GM18511 (cell line): ENCODE results near the gene CCNF.

Experiments
- ATAC-seq: cut with Tn5 transposase; IDR thresholded peaks from one replicate; pipeline ENCODE4 v1.9.1; 2021; ENCODE audit warnings: mild to moderate bottlenecking, moderate library complexity; ENCODE audit not compliant: unreplicated experiment

Gene CCNF

GRCh38 chr16:2483939-2484897, 55.0 kb downstream of the CCNF start:
- no peak for ATAC-seq

- ATAC-seq, result no peak
Measured at GRCh38 chr16:2484898-2485508, 55.8 kb downstream of the CCNF start.

- no peak for ATAC-seq
Measured at GRCh38 chr16:2485811-2486507, 56.7 kb downstream of the CCNF start.

DNA sequence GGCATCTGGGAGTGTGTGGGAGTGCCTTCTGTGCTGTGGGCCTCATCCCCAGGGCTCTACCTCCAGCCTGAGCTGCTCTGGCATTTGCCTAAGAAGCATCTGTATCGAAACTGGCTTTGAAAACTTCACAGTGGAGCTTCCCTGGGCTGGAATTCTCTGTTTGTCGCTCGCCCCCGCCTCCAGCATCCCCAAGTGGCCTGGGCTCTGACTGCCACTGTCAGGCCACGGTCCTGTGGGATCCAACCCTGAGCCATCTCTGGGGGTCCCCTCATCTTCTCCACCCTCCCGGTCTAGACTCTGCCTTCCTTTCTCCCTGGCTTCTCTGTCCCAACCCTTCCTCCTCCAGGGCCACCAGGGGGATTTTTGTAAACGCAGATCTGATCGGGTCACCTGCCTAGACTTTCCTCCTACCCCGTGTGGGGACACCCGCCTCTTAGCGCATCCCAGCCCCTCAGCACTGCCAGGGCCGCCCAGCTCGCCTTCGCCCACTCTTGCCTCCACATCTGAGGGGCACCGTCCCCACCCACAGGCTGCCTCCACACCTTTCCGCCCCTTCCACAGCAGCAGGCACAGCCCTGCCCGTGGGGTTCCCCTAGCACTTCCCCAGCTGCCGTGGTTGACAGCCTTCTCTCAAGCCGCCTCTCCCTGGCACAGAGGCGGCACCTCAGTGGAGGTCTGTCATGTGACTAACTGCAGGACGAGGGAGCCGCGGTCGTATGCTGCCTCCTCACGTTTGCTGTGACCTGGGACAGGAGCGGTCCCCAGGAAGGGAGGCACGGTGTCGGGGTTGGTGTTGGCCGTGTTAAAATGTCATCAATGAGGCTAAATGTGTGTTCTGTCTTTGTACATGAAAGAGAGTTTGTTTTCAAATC, 57.6 kb downstream of the CCNF start:
- peak; percentile 89 for ATAC-seq

DNA sequence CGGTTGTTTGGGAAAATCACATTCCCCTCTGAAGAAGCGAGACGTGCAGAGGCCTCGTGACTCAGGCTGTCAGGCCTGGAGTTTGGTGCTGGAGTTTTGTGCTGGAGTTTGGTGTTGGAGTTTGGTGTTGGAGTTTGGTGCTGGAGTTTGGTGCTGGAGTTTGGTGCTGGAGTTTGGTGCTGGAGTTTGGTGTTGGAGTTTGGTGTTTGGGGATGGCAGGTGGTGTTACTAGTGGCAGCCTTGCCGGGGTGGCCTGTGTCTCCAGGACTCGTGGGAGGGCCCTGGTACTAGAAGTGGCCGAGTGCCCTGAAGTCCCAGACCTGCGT, 58.2 kb downstream of the CCNF start:
- ATAC-seq, result no peak

GRCh38 chr16:2487903-2488531, 58.8 kb downstream of the CCNF start:
- no peak for ATAC-seq

DNA sequence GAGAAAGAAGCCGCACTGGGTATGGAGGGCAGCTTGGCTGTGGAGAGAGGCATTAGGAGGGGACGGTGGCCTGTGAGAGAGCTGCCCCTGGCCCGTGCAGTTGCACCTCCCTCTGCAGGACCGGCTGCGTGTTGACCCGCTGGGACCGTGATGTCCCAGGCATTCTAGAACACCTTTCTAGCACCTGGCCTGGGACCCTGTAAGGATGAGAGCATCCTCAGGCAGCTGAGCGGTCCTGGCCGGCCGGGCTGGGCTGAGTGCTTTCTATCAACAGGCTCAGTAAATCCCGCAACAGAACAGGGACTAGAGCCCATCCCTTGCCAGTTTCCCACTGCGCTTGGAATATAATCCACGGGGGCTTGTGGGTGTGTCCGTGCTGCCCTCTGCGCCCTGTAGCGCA, 60.3 kb downstream of the CCNF start:
- no peak for ATAC-seq

DNA sequence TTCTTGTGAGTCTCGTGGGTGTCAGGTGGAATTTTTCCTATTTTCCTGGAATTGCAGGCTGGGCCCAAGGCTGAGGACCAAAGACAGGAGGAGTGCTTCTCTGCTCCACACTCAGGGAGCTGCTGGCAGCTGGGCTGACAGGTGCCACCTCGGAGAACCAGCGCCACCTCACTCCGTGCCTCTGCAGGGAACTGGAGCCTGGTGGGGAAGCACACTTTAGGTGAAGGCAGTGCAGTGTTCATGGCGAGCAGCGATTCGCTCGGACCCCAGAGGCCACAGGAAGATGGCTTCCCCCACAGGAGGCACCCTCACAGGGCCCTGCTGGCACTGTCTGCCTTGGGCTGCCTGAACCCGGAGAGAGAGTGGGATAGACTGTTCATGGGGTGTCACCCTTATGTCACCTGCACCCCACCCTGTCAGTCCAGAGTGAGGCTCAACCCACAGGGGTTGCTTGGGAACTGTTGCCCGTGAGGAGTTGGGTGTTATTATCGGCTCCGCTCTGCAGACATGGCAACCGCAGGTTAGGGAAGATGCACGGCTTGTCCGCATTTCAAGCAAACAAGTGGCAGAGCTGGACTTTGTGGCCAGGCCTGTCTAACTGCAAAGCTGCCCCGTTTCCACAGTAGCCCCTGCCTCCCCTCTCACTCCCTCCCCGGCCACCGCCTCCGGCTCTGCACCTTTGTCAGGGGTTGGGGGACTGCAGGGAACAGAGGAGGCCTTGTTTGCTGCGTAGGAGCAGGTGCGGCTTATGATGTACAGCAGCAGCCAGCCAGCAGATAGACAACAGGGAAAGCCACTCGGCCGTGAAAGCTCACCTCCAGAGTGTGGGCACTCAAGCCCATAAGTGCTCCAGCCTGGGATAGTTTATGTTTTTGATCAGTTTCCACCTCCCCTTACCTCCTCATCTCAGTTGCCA, 61.2 kb downstream of the CCNF start:
- no peak for ATAC-seq

DNA sequence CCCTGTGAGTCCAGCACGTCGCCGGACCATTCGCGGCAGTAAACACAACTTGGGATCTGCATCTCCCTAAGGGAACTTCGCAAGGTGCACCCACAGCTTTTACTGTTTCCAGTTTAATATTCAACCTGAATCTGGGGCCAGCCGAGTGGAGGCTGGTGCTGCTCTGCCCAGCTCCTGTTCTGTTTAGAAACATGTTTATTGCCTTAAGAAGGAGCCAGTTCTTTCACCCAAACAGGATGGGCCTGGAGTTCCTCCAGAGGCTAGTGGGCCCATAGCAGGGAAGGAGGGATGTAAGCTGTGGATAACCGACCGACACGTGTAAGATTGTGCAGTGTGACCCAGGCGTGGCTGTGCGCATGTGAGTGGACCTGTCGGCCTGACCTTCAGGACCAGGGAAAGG, 63.0 kb downstream of the CCNF start:
- ATAC-seq, result no peak

DNA sequence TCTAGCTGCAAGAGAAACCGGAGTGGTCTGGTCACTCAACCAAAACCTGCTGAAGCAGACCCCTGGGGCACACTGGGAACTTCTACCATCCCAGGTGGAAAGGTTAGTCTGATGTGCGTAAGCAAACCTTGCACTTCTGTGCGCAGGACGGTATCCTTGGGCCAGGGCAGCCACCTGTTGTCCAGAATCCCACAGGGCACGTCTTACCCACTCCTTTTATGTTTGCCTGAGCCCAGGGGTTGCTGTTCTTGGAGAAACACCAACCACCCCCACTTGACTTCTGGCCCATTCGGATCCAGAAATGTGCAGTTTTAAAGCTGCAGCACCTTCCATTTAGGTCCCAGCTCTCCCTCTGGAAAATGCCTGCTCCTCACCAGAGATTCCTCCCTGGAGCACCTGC, 64.4 kb downstream of the CCNF start:
- no peak for ATAC-seq

GRCh38 chr16:2494616-2495015, 65.4 kb downstream of the CCNF start:
- ATAC-seq, result no peak

DNA sequence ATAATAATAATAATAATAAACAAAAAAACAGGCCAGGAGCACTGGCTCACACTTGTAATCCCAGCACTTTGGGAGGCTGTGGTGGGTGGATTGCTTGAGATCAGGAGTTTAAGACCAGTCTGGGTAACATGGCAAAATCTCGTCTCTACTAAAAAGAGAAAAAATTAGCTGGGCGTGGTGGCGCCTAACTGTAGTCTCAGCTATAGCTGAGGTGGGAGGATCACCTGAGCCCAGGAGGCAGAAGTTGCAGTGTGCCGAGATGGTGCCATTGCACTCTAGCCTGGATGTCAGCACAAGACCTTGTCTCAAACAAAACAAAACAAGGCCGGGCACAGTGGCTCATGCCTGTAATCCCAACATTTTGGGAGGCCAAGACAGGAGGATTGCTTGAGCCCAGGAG, 65.8 kb downstream of the CCNF start:
- no peak for ATAC-seq

- ATAC-seq, result no peak
Measured at GRCh38 chr16:2496223-2497115, 67.2 kb downstream of the CCNF start.

DNA sequence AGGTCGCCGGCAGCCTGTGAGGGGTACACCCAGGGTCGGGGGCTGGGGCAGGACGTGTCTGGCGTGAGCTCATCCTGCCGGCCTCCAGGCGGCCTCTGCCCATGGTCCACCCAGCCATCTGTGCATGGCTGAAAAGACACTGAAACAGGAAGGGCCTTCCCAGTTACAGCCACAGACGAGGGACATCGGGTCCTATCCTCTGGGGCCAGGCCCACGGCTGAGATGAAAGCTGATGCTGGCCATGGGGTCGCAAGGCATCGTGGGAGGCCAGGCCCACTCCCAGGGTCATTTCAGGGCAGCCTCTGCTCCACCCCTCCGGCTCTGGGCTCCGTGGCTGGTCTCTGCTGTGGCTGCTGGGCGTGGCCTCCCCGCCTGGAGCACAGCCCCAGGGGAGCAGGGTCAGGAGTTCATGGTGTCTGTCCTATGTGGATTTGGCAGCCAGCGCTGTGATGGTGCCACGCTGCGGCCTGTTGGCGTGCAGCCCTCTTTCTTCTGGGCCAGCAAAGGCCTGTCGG, 67.9 kb downstream of the CCNF start:
- no peak for ATAC-seq

DNA sequence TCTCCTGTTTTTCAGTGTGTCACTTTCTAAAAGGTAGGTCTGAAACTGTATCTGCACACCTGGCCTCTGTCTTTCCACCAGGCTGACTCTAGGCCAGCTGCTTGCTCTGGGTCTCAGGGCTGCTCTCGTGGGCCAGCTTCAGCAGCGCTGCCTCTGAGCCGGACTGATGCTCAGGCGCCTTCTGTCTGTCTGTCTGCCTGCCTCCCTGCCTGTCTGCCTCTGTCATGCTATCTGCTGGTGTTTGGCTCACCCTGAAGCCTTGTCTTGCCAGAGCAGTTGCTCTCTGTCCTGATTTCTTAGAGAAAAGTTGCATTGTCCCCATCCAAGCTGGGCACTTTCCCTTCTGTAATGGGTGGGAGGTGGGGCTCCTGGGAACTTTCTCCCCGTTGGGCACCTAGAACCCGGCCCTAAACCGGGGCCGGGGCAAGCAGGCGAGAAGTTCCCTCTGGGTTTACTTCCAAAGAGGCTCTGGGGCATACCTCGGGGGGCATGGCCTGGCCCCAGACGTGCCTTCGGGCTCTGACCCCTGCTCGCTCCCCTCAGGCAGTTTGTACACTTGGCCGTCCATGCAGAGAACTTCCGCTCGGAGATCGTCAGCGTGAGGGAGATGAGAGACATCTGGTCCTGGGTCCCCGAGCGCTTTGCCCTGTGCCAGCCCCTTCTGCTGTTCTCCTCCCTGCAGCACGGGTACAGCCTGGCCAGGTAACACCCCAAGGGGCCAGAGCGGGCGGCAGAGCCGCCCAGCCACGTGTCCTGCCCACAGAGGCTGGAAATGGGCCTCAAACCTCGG, 68.6 kb downstream of the CCNF start:
- no peak for ATAC-seq

DNA sequence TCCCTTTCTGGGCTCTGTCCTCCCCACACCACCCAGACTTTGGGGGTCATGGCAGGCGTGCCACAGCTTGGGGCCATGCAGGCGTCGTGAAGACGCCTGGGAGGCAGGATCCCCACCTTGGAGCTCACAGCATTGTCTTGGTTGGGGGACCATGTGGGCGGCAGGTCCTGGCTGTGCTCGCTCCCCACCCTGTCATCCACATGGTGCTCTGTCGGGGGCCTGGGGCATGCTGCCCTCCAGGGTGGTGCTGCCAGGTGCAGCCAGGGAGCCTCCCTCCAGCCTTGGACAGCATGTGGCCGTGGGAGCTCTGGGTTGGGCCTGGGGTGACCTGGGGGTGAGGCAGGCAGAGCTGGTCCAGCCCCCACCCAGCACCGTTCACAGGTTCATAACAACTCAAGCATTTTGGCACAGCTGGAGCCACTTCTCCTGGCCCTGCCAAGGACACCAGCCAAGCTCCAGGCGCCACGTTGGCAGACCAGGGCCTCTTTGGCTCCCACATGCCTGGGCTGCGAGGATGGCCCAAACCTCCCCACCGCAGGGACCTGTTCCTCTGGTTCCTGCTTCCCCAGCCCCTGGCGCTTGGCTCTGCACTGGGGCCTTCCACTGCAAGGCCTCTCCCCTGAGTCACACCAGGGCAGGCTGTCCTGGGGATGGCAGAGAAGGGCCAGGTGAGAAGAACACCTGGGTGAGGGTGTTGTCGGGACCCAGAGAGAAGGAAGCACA, 69.4 kb downstream of the CCNF start:
- ATAC-seq, result no peak

DNA sequence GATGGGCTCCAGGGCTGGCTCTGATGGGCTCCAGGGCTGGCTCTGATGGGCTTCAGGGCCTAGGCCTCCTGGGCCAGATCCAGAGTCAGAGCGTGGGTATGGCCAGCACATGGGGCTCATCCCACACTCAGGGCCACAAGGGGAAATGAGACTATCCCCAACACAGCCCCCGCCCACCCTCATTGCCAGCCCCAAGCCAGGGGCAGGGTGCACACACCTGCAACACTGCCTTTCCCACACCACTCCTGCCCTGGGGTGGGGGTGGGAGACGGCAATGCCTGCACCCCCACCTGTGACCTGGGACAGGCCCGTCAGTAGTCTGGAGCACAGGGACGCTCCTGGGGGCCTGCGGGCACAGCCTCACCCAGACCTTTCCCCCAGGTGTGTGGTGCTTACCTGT, 70.2 kb downstream of the CCNF start:
- ATAC-seq, result no peak
